HL-60/S4 (cell line): ENCODE measurements around the gene DOHH.
"Not testable (repeated sequence)": the region's sequence is repeated elsewhere in the genome, so short reads cannot be mapped to it uniquely, and the experiment has no call there.

Experiments
- in situ Hi-C: fragments of 300-500 bp; cut with MboI; formaldehyde crosslinking; loops from 2 replicates; pipeline ENCODE4 v1.14.3; 2022; ENCODE audit warnings: low sequenced_read_pairs

The DOHH gene

GRCh38 chr19:3464587-3465235 is 35.8 kb downstream of the DOHH start:
- in situ Hi-C loops, result no loop called here

- in situ Hi-C loops, result no loop called here
Measured at GRCh38 chr19:3463714-3464586, 36.5 kb downstream of the DOHH start.

DNA sequence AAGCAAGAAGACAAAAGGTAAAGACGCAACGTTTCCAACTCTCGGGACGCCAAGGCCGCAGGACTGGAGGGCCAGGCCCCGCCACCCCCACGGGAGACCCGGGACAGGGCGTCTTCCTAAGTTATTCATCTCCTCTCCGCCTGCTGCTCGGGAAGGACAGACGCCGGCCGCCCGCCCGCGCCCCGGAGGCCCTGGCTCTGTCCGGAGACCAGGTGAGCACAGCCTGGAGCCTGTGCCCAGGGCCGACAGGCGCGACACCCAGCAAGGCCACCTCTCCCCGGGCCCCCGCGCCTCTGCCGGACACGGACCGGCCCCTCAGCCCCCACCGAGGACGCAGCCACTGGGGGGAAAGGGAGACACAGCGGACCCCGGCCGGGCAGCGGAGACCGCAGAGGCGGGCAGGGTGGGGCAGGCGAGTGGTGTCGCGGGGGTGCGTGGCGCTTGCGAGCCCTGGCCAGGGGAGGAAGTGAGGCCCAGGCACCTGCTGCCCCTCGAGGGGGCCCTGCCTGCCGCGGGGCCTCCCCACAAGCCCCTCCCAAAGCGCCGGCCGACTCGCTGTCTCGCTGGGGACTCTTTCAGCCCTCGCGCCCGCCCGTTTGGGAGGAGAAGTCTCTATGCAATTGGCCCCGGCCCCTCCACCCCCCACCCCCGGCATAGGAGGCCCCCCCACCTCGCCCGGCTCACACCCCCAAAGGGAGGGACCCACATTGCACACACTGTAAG is 37.3 kb downstream of the DOHH start:
- in situ Hi-C loops, result no loop called here

GRCh38 chr19:3459965-3460582 is 40.4 kb downstream of the DOHH start:
- in situ Hi-C loops, result no loop called here

DNA sequence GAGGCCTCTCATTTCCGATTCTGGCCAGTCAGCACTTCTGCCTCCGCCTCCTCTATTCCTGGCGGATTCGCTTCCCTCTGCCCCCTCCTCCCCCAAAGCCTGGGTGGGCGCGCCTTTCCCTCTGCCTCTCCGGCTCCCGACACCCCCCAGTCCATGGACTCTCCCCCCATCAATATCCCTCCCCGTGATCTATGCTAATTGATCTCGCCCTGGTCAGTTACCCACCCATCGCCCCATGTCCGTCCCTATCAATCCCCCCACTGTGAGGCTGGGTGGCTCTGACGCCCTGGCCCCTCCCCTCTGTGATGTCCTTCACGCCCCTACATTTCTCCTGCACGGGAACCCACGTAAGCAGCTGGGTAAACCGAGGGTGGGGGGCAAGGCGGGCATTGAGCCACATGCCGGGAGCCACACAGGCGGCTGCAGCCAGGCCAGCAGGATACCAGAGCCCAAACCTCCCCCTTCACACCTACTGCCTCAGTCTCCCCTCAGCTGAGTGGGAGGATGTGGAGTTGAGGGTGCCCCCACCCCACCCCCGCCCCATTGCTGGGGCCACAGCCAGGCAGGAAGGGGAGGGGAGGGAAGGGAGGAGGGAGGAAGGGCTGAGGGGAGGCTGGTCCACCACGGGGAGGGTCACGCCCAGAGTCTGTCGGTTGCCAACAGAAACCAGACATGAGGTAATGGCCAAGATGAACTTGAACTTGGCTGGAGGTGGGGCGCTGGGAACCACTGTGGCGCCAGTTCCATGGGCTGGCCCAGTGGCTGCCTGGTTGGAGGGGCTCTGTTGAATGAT is 41.2 kb downstream of the DOHH start:
- in situ Hi-C loops, result no loop called here

GRCh38 chr19:3458229-3459088 is 42.0 kb downstream of the DOHH start:
- in situ Hi-C loops, result no loop called here

- in situ Hi-C loops, result no loop called here
Measured at GRCh38 chr19:3457528-3458228, 42.8 kb downstream of the DOHH start.

GRCh38 chr19:3456925-3457527 is 43.4 kb downstream of the DOHH start:
- in situ Hi-C loops, result no loop called here

GRCh38 chr19:3455960-3456601 is 44.4 kb downstream of the DOHH start:
- in situ Hi-C loops, result no loop called here

- in situ Hi-C loops, result no loop called here
Measured at GRCh38 chr19:3455393-3455955, 45.0 kb downstream of the DOHH start.

- in situ Hi-C loops, result no loop called here
Measured at GRCh38 chr19:3454656-3455392, 45.6 kb downstream of the DOHH start.

GRCh38 chr19:3453840-3454239 is 46.6 kb downstream of the DOHH start:
- in situ Hi-C loops, result no loop called here

GRCh38 chr19:3452942-3453214 is 47.6 kb downstream of the DOHH start:
- in situ Hi-C loops, result not testable (repeated sequence)

DNA sequence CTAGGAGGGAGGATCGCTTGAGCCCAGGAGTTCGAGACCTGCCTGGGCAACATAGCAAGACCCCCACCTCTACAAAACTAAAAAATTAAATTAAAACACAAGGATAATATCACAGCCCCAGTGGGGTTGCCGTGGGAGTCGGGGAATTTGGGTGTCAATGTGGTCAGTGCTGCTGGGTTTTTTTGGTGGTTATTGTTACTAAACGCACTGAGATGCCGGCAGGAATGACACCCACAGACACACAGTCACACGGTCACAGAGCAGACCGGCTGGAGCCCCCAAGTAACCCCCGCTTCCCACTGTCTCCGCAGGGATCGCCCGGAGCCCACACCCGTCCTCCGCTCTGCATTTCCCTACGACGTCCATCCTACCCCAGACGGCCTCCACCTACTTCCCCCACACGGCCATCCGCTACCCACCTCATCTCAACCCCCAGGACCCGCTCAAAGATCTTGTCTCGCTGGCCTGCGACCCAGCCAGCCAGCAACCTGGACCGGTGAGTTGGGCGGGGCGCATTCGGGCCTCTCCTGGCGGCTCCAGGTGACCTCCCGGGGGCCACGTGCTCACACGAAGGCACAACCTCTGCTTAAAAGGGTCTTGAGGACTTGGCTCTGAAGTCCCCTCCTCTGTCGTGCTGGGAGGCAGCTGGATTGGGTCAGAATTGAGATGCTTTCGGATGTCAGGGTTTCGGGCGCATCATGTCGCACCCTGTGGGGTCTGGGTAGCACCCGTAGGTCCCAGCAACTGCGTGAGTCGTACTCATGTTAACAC is 48.1 kb downstream of the DOHH start:
- in situ Hi-C loops, result no loop called here

DNA sequence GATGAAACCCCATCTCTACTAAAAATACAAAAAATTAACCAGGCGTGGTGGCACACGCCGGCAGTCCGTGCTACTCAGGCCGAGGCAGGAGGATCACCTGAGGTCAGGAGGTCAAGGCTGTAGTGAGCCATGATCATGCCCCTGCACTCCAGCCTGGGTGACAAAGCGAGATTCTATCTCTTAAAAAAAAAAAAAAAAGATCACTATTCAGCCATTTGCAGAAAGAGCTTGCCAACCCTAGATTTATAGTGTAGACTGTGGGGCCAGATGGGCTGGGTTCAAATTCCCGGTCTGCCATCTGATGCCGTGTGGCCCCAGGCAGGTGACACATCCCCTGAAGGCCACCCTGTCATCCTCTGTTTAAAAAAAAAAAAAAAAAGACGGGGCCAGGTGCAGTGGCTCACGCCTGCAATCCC is 49.0 kb downstream of the DOHH start:
- in situ Hi-C loops, result no loop called here

GRCh38 chr19:3450796-3451411 is 49.6 kb downstream of the DOHH start:
- in situ Hi-C loops, result no loop called here
